GM12878 (cell line): ENCODE results near the gene KRTAP10-6. TPM values are rescaled to one million over a fixed set of nuclear protein-coding genes. Genes with fewer than 3 reads are reported as not detected.

Experiments
- ATAC-seq: fragments of 200-7000 bp; cut with Tn5 transposase; 3 replicates; pipeline ENCODE4 v1.9.1; 2020; ENCODE audit warnings: mild to moderate bottlenecking, moderate library complexity
- BruUV-seq: library from RNA; stranded (reverse); fragments of 400-500 nt; replicated peaks from 2 replicates; lab custom pipeline; 2021; lab: Mats Ljungman, UMichigan
- CTCF ChIA-PET: fragments of 300-600 bp; sonication (Branson Sonifier 250); formaldehyde crosslinking; extraction: SDS; loops from one replicate; lab custom pipeline; 2021; ENCODE audit warnings: inconsistent platforms; lab: Yijun Ruan, JAX
- POLR2A ChIA-PET: fragments of 350-600 bp; formaldehyde crosslinking; extraction: SDS; loops from one replicate; lab custom pipeline; 2021; ENCODE audit warnings: inconsistent platforms; lab: Charles Lee
- RAD21 ChIA-PET: fragments of 300-600 bp; sonication (Branson Sonifier 250); formaldehyde crosslinking; loops from one replicate; lab custom pipeline; 2023; ENCODE audit warnings: antibody characterized with exemption; ENCODE audit not compliant: unreplicated experiment; lab: Charles Lee
- SMC1A ChIA-PET: fragments of 300-600 bp; sonication (Branson Sonifier 250); formaldehyde crosslinking; loops from one replicate; lab custom pipeline; 2023; ENCODE audit not compliant: unreplicated experiment, uncharacterized antibody; lab: Charles Lee
- DNase-seq: peaks from one replicate; pipeline ENCODE4 v3.0.0-alpha.2; 2011; ENCODE audit warnings: low read depth, low spot score
- FAIRE-seq: peaks from 3 replicates; lab custom pipeline; 2011; peaks lifted over from hg19 to GRCh38; lab: Jason Lieb, UNC
- H2AFZ ChIP-seq: 2 replicates; pipeline ENCODE4 v1.6.0; 2011; ENCODE audit warnings: low read depth, low read length, control low read depth; ENCODE audit not compliant: control insufficient read depth
- H3K27ac ChIP-seq: 2 replicates; pipeline ENCODE4 v1.5.1; 2011; ENCODE audit warnings: control low read depth; ENCODE audit not compliant: control insufficient read depth, insufficient read depth
- H3K27me3 ChIP-seq, 2 experiments: replicated peaks in 1 of 2; 2 replicates each; pipeline versions ENCODE4 v1.6.0 to v1.6.1; 2011; ENCODE audit warnings: low read length in 1 of 2; ENCODE audit not compliant: control insufficient read depth in 2 of 2, insufficient read depth in 2 of 2
- H3K36me3 ChIP-seq, 2 experiments: 2 replicates each; pipeline ENCODE4 v1.5.1; 2011; ENCODE audit warnings: low read length in 1 of 2; ENCODE audit not compliant: control insufficient read depth in 2 of 2, insufficient read depth in 2 of 2
- H3K4me1 ChIP-seq: 2 replicates; pipeline ENCODE4 v1.6.1; 2011; ENCODE audit warnings: mild to moderate bottlenecking, low read length, moderate library complexity, mixed read lengths; ENCODE audit not compliant: control insufficient read depth, insufficient read depth
- H3K4me2 ChIP-seq: 2 replicates; pipeline ENCODE4 v1.6.0; 2011; ENCODE audit warnings: control low read depth; ENCODE audit not compliant: control insufficient read depth, insufficient read depth
- H3K4me3 ChIP-seq: fragments of 200-600 bp; sonication (generic); 2 replicates; pipeline ENCODE4 v1.5.1; 2016
- H3K79me2 ChIP-seq: 2 replicates; pipeline ENCODE4 v1.6.0; 2011; ENCODE audit warnings: low read length; ENCODE audit not compliant: control insufficient read depth, insufficient read depth
- H3K9ac ChIP-seq: 2 replicates; pipeline ENCODE4 v1.8.0; 2011; ENCODE audit warnings: low read length, control low read depth, mixed read lengths; ENCODE audit not compliant: control insufficient read depth, insufficient read depth
- H3K9me3 ChIP-seq: replicated peaks from 3 replicates; pipeline ENCODE4 v1.5.1; 2011; ENCODE audit warnings: mild to moderate bottlenecking, low read length; ENCODE audit not compliant: control insufficient read depth, insufficient read depth
- H4K20me1 ChIP-seq: 2 replicates; pipeline ENCODE4 v1.6.0; 2011; ENCODE audit not compliant: control insufficient read depth, insufficient read depth
- BHLHE40 ChIP-seq, 2 experiments: fragments of 450-650 bp in 1 of 2; IDR thresholded peaks; 2 replicates each; pipeline ENCODE4 v1.6.1; 2011 to 2017; ENCODE audit warnings: low read depth in 2 of 2, borderline replicate concordance in 1 of 2, improper control_type of control experiment in 1 of 2, low read length in 1 of 2, mild to moderate bottlenecking in 1 of 2
- HDGF ChIP-seq: fragments of 450-650 bp; IDR thresholded peaks from 2 replicates; pipeline ENCODE4 v1.6.1; 2016; ENCODE audit warnings: antibody characterized with exemption
- KDM1A ChIP-seq: fragments of 200-600 bp; sonication (generic); IDR thresholded peaks from 2 replicates; pipeline ENCODE4 v1.6.1; 2016; ENCODE audit warnings: borderline replicate concordance
- SRF ChIP-seq, 2 experiments: IDR thresholded peaks; 2 replicates each; pipeline ENCODE4 v1.6.1; 2011; ENCODE audit warnings: low read depth in 2 of 2, low read length in 2 of 2, mild to moderate bottlenecking in 1 of 2, moderate library complexity in 1 of 2
- SUZ12 ChIP-seq: fragments of 200-600 bp; sonication (generic); IDR thresholded peaks from one replicate; pipeline ENCODE4 v1.6.1; 2018; ENCODE audit warnings: antibody characterized with exemption, mild to moderate bottlenecking; ENCODE audit not compliant: unreplicated experiment
- TCF7 ChIP-seq: IDR thresholded peaks from 2 replicates; pipeline ENCODE4 v1.6.1; 2014; ENCODE audit warnings: antibody characterized with exemption, borderline replicate concordance
- WGBS: methylation state at CpG from one replicate; pipeline ENCODE4 v1.1.6; 2016; ENCODE audit warnings: low lambda C conversion rate; ENCODE audit not compliant: insufficient replicate concordance, insufficient coverage; ENCODE audit errors: missing lambda C conversion rate; 5-methylcytosine and 5-hydroxymethylcytosine counted together
- in situ Hi-C: fragments of 300-500 bp; cut with MboI; formaldehyde crosslinking; loops from 9 replicates; pipeline ENCODE4 v1.14.3; 2018; ENCODE audit warnings: mixed read lengths
- intact Hi-C: fragments of 100-400 bp; cut with micrococcal nuclease; formaldehyde crosslinking; loops from one replicate; pipeline ENCODE4 v1.14.2; 2022; ENCODE audit not compliant: unreplicated experiment
- polyA plus RNA-seq, 11 experiments: library from polyadenylated mRNA; depleted of rRNA in 4 of 11; unstranded in 6 of 11; stranded (reverse) in 5 of 11; fragments of >200 nt; fragmentation: Nextera tagmentation in 4 of 11; fragmentation: Illumina TruSeq in 1 of 11; extraction: Ambion mirVana in 4 of 11; extraction: Trizol in 1 of 11; gene quantifications; 1 replicate in 1 of 11; 2 replicates in 10 of 11; pipeline versions ENCODE4 v1.2.1 to v1.2.3, GENCODE V29; 2011 to 2016; ENCODE audit warnings: inconsistent platforms in 2 of 11, missing spikeins in 2 of 11, low read depth in 1 of 11
- total RNA-seq, 4 experiments: library from RNA; depleted of rRNA in 3 of 4; stranded (reverse); fragments of >200 nt in 3 of 4; fragmentation: Illumina TruSeq in 1 of 4; extraction: Trizol in 1 of 4; gene quantifications; 2 replicates each; pipeline versions ENCODE4 v1.2.1 to v1.2.3, GENCODE V29; 2013 to 2021
- TF ChIP-seq, protein P1 (sequence below): fragments of 450-650 bp; IDR thresholded peaks from 2 replicates; pipeline ENCODE4 v1.6.1; 2018; ENCODE audit warnings: mild to moderate bottlenecking, low read depth, moderate library complexity; ENCODE audit not compliant: partially characterized antibody

Gene KRTAP10-6
- total and polyA plus RNA-seq, 10 of the 15 experiments (the other 5 are each of a cell fraction or from before 2014, with no cell fraction given) = not detected

DNA sequence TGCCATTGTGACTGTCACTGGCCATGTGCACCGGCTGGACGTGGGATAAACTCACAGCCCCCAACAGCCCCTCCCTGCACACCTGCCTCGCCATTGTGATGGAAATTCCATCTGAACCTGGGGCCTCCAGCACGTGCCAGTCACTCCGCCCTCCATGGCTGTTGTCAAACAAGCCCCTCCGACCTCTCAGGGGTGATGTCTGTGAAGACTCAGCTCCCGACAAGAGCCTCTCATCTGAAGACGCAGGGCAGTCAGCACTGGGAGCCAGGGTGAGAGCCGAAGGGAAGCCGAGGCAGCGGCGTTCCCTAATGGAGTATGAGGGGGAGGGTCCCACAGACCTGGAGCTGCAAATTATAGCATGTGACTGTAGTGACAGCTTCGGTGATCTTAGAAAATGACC, 39.6 kb downstream of the KRTAP10-6 start (continued):
- TF ChIP-seq, protein P1, sequence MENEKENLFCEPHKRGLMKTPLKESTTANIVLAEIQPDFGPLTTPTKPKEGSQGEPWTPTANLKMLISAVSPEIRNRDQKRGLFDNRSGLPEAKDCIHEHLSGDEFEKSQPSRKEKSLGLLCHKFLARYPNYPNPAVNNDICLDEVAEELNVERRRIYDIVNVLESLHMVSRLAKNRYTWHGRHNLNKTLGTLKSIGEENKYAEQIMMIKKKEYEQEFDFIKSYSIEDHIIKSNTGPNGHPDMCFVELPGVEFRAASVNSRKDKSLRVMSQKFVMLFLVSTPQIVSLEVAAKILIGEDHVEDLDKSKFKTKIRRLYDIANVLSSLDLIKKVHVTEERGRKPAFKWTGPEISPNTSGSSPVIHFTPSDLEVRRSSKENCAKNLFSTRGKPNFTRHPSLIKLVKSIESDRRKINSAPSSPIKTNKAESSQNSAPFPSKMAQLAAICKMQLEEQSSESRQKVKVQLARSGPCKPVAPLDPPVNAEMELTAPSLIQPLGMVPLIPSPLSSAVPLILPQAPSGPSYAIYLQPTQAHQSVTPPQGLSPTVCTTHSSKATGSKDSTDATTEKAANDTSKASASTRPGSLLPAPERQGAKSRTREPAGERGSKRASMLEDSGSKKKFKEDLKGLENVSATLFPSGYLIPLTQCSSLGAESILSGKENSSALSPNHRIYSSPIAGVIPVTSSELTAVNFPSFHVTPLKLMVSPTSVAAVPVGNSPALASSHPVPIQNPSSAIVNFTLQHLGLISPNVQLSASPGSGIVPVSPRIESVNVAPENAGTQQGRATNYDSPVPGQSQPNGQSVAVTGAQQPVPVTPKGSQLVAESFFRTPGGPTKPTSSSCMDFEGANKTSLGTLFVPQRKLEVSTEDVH = no peak
- no peak for TF ChIP-seq TCF7
- no peak for TF ChIP-seq SRF (IDR thresholded peaks at IDR 0.05; ENCODE audit: low read depth in 2 of 2, low read length in 2 of 2)
- no peak for TF ChIP-seq SUZ12
- TF ChIP-seq KDM1A = no peak
- no peak for TF ChIP-seq HDGF

DNA sequence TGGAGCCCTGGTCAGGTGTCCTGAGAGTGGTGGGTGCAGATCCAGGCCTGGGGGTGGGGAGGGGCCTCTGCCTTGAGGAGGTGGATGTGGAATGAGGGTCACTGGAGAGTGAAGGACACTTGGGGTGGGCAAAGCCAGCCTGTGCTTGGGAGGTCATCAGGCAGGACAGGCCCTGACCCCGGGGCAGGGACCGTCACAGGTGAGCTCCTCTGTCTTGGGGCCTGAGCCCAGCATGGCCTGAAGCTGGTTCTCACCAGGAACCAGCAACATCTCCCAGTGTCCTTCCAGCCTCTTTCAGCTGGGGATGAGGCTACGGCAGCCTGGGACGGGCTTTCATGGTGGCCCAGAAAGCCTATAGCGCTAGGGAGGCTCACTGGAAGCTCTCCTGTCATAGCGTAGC, 40.2 kb downstream of the KRTAP10-6 start:
- H3K27ac ChIP-seq = no peak overlapping the region
- H3K4me1 ChIP-seq = no peaks in the 10 kb centered on the region
- H3K4me2 ChIP-seq = no peak overlapping the region
- no peaks in the 10 kb centered on the region for H3K36me3 ChIP-seq
- TF ChIP-seq BHLHE40 (IDR thresholded peaks at IDR 0.05; ENCODE audit: borderline replicate concordance in 1 of 2, low read depth in 2 of 2, low read length in 1 of 2) = no peak
- 27% methylated on average over 6 of the region's 6 CpGs for WGBS
- ATAC-seq = no peak
- no peak for FAIRE-seq
- no peak for DNase-seq
- H3K9me3 ChIP-seq = no peaks in the 10 kb centered on the region; the same call in 2 of the 3 replicates
- CTCF ChIA-PET = no interaction called here
- no peak overlapping the region for H3K4me3 ChIP-seq
- H3K9ac ChIP-seq = no peak overlapping the region
- SMC1A ChIA-PET = no interaction called here
- no peaks in the 10 kb centered on the region; a peak in 1 of 4 replicates for H3K27me3 ChIP-seq
- RAD21 ChIA-PET = no interaction called here
- no TSS peak for BruUV-seq
- no peaks in the 10 kb centered on the region for H3K79me2 ChIP-seq
- in situ Hi-C loops = no loop called here
- no peak overlapping the region for H2AFZ ChIP-seq
- intact Hi-C loops = no loop called here
- H4K20me1 ChIP-seq = no peaks in the 10 kb centered on the region
- POLR2A ChIA-PET = no interaction called here
